H1 (cell line): ENCODE results near the gene CXCL16. TPM values are rescaled to one million over a fixed set of nuclear protein-coding genes. Genes with fewer than 3 reads are reported as not detected.

ENCODE experiments used
- HDAC6 ChIP-seq: IDR thresholded peaks from one replicate; pipeline ENCODE4 v1.7.1; 2012; ENCODE audit warnings: low read depth, mild to moderate bottlenecking, inconsistent platforms, low read length, moderate library complexity
- POLR2A ChIP-seq, 2 experiments: IDR thresholded peaks; 1 replicate in 1 of 2; 2 replicates in 1 of 2; pipeline ENCODE4 v1.6.1; 2011; ENCODE audit warnings: low read depth in 2 of 2, low read length in 2 of 2, mild to moderate bottlenecking in 2 of 2; ENCODE audit errors: control extremely low read depth in 1 of 2
- POU5F1 ChIP-seq: IDR thresholded peaks from 2 replicates; pipeline ENCODE4 v1.6.1; 2011; ENCODE audit warnings: low read depth, mild to moderate bottlenecking, low read length, moderate library complexity
- RNF2 ChIP-seq: fragments of 200-900, 300-1000 bp; sonication (generic); IDR thresholded peaks from 2 replicates; pipeline ENCODE4 v1.7.1; 2016; ENCODE audit warnings: borderline replicate concordance, low read depth, mild to moderate bottlenecking, antibody characterized with exemption, low read length; ENCODE audit not compliant: poor library complexity, severe bottlenecking; ENCODE audit errors: missing control alignments
- SIX5 ChIP-seq: IDR thresholded peaks from 2 replicates; pipeline ENCODE4 v1.6.1; 2011; ENCODE audit warnings: mild to moderate bottlenecking, low read depth, low read length
- polyA plus RNA-seq, 7 experiments: library from polyadenylated mRNA; depleted of rRNA in 3 of 7; stranded (reverse) in 5 of 7; unstranded in 2 of 7; fragments of >200 nt in 5 of 7; fragments of 200-250 nt in 2 of 7; gene quantifications; 1 replicate in 5 of 7; 2 replicates in 1 of 7; 4 replicates in 1 of 7; pipeline versions ENCODE4 v1.2.1 to v1.2.3, GENCODE V29; 2011 to 2013; ENCODE audit warnings: missing spikeins in 2 of 7, mixed read lengths in 2 of 7
- total RNA-seq: library from RNA; stranded (reverse); fragmentation: NEBNext Ultra II Directional; extraction: Animal tissue kit (Norgen Biotek cat#: 25700); gene quantifications from 2 replicates; pipeline ENCODE4 v1.2.1, GENCODE V29; 2021

Gene CXCL16
- total and polyA plus RNA-seq, 2 of the 8 experiments (the other 6 are each of a cell fraction or from before 2014, with no cell fraction given): 3.5 to 4.8 TPM

GRCh38 chr17:4722678-4723240, 17.0 kb downstream of the CXCL16 start (continued):
- TF ChIP-seq POU5F1 (no peak), RNF2 (no peak), SIX5 (no peak), HDAC6 (no peak), POLR2A (IDR thresholded peaks at IDR 0.05; ENCODE audit: control extremely low read depth in 1 of 2, low read depth in 2 of 2, low read length in 2 of 2) (no peak)
